CD1c-positive myeloid dendritic cell (primary cell): Measurements from ENCODE around the gene OLIG1.

ENCODE experiments used
- DNase-seq: peaks from one replicate; pipeline ENCODE4 v3.0.0-alpha.2; 2016; ENCODE audit errors: extremely low spot score

The OLIG1 gene

DNA sequence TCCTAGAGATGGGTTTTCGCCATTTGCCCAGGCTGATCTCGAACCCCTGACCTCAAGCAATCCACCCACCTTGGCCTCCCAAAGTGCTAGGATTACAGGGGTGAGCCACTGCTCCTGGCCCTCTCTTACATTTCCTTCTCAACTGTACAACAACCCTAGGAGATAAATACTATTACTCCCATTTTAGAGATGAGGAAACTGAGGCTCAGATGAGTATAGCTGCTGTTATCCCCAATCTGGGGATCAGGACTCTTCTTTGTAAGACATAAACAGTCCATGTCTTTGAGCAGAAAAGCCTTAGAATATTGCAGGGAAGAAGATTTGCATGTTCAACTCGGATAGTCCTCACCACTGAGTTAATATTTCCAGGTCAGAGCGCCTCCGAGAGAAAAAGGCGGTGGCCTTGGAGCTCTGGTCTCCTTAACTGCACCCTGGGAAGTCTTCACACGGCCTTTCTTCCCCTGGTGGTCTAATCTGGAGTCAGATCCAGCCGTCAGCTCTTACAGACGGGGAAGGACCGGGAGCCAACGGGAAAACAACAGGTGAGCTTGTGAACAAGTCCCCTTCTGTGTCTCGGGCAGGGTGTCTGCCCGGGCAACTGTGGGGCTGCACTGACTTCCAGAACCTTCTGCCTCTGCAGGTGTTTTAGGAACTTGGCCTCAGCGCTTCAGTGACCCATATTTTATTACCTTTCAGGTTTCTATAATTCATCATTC lies 5.9 kb upstream of the OLIG1 start:
- DNase-seq, result no peak

DNA sequence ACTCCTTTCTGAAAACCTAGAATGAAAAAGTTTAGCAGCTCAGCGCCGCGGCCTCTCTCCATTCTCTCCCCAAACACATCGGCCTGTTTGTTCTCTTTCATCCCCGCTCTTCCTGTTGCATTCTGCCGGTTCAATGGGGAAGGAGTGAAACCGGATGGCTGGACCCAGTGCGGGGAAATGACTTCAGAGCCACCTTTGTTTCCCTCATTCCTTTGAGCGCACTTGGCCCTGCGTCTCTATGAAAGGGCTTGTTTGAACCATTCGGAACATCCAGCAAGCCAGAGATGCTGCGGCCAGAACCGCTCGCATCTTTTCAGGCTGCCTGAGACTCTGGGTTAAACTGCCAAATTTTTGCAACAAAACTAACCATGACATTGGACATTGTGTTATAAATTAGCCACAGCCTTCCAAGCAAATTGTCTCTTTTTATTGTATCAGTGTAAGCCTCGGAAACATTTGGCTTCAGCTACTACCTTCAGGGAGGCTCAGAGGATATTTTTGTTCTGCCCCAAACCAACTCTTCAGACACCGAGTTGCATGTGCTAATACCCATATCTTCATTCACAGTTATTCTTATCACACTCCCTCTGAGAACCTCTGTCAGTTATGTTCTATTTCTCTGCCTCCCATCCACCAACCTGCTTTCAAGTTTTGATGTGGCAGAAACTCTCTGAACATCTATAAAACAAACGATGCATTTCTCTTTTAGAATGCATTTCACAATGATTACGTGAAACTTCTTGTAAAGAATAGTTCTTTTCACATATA lies 5.1 kb upstream of the OLIG1 start:
- no peak for DNase-seq

DNA sequence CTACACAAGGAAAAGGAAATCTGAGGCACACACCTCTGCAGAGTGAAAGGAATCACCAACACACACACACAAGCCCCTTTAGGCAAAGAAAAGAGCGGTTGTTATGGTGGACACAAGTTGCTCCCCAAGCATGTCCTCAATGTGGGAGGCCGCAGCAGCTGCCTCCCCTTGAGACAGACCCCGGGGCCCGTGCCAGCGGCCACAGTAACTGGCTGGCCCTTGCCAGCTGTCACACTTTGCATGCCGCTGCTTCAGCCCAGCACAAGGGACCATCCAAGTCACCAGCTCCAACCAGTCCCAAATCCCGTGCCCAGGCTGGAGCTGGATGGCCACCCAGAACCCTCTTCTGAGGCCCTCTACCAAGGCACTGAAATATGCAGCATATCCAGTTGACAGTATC lies 2.9 kb upstream of the OLIG1 start:
- no peak for DNase-seq

DNA sequence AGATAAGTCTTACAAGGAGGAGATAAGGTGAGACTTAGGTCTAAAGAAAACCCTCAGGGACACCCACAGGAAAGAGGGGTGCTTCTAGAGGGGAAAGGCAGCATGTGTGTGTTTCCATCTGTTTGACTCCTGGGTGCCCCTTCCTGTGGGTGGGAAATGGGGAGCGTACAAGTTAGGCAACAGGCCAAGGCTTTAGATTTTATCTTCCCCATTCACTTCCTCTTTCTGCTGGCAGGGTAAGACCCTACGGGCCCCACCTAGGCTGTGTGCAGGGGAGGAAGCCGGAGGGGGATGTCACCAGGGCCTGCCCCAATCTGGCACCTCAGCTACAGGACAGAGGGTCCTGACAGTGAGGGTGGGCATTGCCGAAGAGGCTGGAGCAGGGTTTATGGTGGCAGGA lies 2.5 kb upstream of the OLIG1 start:
- peak; percentile 48 for DNase-seq

DNA sequence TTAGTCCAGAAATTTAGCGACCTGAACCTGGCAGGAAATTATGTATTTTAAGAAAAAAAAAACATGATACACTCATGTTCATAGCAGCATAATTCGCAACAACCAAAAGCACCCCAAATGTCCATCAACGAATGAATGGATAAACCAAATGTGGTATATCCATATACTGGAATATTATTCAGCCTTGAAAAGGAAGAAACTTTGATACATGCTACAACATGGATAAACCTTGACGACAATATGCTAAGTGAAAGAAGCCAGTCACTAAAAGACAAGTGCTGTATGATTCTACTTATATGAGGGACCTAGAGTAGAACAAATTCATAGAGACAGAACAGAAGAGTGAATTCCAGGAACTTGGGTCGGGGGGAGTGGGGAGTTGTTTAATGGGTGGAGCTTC lies 698 bp upstream of the OLIG1 start:
- no peak for DNase-seq

DNA sequence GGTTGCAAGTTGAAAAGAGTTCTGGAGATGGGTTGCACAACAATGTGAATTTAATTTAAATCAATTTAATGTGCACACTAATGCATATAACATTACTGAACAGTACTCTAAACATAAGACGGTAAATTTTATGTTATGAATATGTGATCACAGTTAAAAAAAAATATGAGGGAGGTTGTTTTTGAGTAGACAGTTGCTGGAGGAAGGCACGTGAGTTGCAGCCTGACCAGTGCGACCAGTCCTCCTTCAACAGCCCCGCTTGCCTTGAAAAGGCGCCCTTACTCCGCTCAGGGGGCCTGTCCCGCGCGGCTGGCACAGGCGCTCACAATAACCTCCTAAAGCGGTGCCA lies 322 bp upstream of the OLIG1 start:
- DNase-seq, result no peak

DNA sequence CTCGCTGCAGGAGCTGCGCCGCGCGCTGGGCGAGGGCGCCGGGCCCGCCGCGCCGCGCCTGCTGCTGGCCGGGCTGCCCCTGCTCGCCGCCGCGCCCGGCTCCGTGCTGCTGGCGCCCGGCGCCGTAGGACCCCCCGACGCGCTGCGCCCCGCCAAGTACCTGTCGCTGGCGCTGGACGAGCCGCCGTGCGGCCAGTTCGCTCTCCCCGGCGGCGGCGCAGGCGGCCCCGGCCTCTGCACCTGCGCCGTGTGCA lies 730 bp downstream of the OLIG1 start:
- DNase-seq, result no peak

DNA sequence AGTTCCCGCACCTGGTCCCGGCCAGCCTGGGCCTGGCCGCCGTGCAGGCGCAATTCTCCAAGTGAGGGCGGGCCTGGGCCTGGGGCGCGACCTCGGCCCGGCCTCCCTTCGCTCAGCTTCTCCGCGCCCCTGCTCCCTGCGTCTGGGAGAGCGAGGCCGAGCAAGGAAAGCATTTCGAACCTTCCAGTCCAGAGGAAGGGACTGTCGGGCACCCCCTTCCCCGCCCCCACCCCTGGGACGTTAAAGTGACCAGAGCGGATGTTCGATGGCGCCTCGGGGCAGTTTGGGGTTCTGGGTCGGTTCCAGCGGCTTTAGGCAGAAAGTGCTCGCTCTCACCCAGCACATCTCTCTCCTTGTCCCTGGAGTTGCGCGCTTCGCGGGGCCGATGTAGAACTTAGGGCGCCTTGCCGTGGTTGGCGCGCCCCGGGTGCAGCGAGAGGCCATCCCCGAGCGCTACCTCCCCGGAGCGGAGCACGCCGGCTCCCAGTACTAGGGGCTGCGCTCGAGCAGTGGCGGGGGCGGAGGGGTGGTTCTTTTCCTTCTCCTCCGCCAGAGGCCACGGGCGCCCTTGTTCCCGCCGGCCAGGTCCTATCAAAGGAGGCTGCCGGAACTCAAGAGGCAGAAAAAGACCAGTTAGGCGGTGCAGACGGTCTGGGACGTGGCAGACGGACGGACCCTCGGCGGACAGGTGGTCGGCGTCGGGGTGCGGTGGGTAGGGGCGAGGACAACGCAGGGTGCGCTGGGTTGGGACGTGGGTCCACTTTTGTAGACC lies 1.2 kb downstream of the OLIG1 start:
- peak; percentile 22 for DNase-seq

DNA sequence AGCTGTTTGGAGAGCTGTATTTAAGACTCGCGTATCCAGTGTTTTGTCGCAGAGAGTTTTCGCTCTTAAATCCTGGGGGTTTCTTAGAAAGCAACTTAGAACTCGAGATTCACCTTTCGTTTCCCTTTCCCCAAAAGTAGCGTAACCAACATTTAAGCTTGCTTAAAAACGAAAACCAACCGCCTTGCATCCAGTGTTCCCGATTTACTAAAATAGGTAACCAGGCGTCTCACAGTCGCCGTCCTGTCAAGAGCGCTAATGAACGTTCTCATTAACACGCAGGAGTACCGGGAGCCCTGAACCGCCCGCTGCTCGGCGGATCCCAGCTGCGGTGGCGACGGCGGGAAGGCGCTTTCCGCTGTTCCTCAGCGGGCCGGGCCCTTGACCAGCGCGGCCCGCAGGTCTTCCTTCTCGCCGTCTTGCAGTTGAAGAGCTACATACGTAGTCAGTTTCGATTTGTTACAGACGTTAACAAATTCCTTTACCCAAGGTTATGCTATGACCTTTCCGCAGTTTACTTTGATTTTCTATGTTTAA lies 1.9 kb downstream of the OLIG1 start:
- DNase-seq, result peak; percentile 24

DNA sequence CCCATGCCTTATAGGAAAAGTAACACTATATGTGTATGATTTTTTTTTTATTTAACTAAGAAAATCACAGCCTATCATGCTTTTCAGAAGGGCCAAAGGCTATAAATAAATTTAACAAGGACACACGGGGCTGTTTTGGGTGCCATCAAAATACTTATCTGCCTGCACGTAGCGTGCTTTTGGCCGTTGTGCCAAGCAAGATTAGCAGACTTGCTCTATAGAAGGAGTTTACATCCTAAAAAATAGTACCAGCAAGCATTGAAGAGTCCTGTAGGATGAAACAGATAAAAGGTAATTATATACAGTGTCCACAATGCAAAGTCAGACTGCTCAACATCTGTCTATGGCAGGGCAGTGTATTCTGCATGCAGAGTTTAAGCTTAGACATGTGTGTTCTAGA lies 3.7 kb downstream of the OLIG1 start:
- DNase-seq, result no peak

DNA sequence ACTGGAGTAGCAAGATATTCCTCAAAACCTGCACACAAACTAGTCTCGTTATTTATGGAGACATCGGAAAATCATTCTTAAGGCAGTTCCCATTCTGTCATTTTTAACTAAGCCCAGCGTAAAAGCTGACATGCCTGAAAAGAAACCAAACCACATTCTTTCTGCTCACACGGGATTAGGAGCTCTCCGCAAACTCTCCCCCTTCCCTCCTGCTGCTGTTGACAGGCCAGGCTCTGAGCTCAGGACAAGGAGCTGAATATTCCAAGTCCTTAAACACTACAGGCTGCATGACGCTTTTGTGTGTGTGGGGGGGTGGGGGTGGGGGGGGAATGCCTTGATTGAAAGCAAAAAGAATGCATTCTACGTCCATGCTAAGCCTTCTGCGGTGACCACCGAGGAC lies 5.2 kb downstream of the OLIG1 start:
- no peak for DNase-seq

DNA sequence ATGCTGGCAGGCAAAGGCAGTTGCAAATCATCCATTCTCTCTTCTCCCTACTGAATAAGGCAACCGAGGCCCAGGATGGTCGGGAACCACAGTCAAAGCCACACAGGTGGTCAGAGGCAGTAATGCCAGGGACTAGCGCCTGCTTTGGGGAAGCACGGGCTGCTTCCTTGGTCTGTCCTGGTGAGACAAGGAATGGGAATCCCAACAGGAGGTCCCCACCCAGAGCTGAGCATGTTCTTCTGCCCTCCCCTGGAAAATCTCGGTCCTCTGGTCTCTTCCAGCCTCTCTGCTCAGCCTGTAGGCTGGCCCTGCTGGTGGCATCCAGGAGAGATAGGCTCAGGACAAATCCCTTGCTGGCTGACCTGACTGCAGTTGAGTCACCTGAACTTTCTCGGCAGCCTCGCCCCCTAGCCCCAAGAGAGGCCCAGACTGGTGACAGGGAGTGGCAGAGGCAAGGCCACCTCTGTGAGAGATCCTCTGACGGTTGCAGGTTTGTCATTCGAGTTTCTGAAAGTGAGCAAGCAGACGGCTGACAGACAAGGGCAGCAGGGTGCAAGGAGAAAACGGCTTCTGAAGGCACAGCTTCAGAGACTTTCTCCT lies 5.8 kb downstream of the OLIG1 start:
- no peak for DNase-seq

DNA sequence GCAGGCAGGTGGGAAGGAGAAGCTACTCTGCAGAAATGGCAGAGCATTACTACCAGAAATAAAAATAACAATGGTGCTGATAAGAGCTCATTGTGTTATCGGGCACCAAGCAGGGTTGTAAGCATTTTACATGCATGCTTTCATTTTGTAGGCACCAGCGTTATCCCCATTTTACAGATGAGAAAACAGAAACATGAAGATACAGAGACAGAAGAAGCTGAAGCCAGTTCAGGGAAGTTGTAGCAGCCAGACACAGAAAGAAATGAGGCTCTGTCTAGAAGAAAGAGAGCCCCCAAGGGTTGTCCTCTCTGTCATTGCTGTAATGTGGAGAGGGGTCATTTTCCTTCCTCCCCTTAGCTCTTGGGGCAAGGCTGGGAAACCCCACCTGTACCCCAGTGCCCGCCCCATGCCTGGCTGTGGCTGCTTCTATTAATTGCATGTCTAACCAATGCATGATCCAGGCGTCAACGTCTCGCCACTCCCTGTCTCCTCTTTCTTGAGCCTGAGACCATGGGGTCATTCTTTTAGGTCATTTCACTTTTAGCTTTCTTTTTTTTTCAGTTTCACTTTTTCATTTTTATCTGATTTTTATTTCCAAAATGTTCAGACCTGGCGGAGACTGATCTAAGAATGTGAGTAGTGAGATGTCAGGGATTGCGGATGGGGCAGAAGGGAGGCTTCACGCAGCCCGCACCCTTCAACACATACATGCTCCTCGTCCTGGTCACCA lies 6.8 kb downstream of the OLIG1 start:
- no peak for DNase-seq

DNA sequence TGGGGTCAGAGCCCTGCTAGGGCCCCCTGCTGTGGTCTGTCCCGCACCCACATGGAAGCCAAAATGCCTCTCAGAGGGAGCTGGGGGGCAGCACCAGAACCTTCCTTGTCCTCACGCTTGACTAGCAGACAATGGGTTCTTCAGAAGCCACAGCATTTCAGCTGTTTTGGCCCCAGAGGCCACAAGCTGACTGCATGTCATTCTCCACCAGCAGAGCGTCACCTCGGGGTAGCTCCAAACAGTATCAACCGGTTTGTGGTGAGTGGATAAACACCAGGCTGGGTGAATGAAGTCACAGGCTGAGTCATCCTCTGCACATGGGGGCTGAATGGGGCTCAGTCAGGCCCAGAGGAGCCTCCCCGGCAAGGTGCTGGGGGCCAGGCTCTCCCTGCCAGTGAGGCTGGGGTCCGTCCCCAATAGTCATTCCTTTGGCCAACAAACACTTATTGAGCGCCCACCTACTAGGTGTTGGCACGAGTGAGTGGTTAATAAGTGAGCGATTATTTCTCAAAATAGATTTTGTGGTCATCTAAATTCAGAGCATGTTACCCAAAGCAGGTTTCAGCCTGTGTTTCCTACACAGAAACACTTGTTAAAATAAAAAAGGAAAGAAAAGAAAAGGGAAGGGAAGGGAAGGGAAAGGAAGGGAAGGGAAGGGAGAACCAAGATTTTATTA lies 9.1 kb downstream of the OLIG1 start:
- peak; percentile 49 for DNase-seq

DNA sequence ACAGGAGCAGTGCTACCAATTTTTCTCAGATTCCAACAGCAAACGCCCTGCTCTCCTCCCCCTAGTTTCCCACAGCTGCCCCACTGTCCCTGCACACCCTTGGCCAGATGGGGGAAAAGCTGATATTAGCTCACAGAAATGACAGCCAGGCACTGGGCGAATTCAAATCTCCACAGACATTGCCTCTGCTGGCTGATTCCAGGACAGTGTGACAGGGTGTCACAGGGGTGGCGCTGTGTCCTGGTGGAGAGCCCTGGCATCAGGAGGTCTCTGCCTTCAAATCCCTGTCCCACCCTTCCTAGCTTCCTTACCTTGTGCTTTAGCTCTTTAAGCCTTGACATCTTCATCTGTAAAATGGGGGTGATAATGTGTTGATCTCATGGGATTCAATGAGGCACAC lies 10.4 kb downstream of the OLIG1 start:
- no peak for DNase-seq

DNA sequence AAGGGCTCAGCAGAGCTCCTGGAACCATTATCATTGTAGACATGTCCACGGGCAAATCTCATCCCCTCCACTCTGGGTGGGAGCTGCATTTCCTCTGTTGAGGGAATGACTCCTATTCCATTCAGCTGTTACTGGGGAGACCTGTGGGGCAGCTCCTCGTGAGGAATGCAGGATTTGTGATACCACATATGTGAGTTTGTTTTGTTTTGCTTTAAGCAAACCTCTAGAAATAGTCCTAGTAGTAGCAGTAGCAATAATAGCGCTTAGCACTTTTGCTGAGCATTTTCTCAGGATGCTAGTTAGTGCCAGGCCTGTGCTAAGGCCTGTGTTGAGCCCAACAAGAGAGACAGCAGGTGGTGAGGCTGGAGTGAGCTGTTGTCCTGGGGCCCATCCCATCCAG lies 10.8 kb downstream of the OLIG1 start:
- no peak for DNase-seq

DNA sequence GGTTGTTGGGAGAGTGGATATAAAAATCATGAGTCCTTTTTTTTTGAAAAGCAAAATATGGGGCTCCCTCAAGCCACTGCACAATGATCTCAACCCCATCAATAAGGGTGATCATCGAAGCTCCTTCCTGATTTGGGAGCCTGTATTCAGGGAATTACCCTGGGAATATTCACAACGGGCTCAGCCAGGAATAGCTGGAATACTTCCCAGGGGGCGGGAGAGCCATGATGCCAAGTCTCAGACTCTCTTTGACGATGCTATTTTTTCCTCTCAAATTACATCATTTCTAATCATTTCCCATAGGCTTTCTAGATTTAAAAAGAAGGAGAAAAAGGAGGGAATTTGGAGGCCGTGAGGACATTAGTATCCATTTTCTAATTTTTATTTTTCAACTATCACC lies 18.4 kb downstream of the OLIG1 start:
- DNase-seq, result no peak

DNA sequence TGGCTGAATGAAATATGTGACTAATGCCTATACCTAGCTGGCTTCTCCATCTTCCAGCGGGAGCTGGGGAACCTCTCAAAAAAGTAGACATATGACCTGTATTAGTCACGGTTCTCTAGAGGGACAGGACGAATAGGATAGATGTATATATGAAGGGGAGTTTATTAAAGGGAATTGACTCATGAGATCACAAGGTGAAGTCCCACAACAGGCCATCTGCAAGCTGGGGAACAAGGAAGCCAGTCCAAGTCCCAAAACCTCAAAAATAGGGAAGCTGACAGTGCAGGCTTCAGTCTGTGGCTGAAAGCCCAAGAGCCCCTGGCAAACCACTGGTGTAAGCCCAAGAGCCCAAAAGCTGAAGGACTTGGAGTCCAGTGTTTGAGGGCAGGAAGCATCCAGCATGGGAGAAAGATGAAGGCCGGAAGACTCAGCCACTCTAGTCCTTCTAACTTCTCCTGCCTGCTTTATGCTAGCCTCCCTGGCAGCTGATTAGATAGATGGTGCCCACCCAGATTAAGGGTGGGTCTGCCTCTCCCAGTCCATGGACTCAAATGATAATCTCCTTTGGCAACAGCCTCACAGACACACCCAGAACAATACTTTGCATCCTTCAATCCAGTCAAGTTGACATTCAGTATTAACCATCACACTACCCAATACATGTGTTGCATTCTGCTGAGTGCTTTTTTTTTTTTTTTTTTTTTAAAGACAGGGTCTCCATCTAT lies 19.6 kb downstream of the OLIG1 start:
- peak; percentile 87 for DNase-seq

DNA sequence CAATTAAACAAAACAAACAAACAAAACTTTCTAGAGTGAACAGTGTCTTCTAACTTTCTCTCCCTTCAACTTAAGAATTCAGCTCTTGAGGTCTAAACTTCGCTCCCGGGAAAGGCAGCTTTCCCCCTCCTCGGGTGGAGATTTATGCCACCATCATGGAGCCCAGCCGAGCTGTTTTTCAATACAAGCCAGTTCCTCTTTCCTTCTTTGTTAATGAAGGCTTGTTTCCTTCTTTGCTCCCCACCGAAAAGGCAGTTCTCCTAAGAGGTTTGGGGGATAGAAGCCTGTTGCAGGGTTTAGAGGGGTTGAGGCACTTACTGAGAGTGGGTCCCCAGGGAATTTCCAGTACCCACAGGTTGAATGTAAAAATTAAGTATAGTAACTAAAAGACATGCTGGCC lies 26.5 kb downstream of the OLIG1 start:
- peak; percentile 39 for DNase-seq

DNA sequence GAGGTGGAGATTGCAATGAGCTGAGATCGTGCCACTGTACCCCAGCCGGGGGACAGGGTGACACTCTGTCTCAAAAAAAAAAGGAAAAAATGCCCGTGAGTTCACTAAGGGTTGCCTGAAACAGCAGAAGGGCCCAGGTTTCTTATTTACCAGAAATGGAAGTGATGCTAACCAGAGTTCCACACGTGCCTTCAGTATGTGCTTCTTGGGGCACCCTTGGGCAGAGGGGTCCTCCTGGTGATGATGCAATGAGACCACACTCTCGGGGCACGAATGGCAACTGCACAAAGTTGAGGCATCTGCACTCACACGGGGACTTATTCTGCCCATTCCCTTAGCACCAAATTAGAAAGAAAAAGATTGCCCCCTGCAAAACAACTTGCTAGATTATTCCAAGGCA lies 29.2 kb downstream of the OLIG1 start:
- DNase-seq, result no peak
